HepG2 (cell line): ENCODE results near the gene STC2. TPM values are rescaled to one million over a fixed set of nuclear protein-coding genes. Genes with fewer than 3 reads are reported as not detected.
A peak's percentile ranks its signal among the peaks of the same experiment; 100 is the strongest.

Source experiments
- AGO1 ChIP-seq: fragments of 200-400 bp; formaldehyde crosslinking; IDR thresholded peaks from 2 replicates; pipeline ENCODE4 v1.6.1; 2017; ENCODE audit warnings: mild to moderate bottlenecking, low read depth, low read length, moderate library complexity; ENCODE audit not compliant: poor library complexity, severe bottlenecking
- CENPT ChIP-seq: sonication (generic); formaldehyde crosslinking; IDR thresholded peaks from 2 replicates; pipeline ENCODE4 v1.8.0; 2022; ENCODE audit warnings: low read depth, mild to moderate bottlenecking, moderate library complexity, missing genetic modification reagents
- ELF1 ChIP-seq: sonication (generic); formaldehyde crosslinking; IDR thresholded peaks from 2 replicates; pipeline ENCODE4 v1.4.0; 2020; ENCODE audit warnings: missing genetic modification reagents
- FOSL2 ChIP-seq: sonication (generic); formaldehyde crosslinking; IDR thresholded peaks from 2 replicates; pipeline ENCODE4 v1.4.0; 2020; ENCODE audit warnings: missing genetic modification reagents
- MED8 ChIP-seq: sonication (generic); formaldehyde crosslinking; IDR thresholded peaks from 2 replicates; pipeline ENCODE4 v1.8.1; 2023; ENCODE audit warnings: mild to moderate bottlenecking, missing genetic modification reagents; ENCODE audit not compliant: insufficient replicate concordance
- MEIS2 ChIP-seq: sonication (generic); formaldehyde crosslinking; IDR thresholded peaks from 2 replicates; pipeline ENCODE4 v1.9.0; 2021; ENCODE audit warnings: mild to moderate bottlenecking, missing genetic modification reagents
- MYC ChIP-seq: sonication (generic); formaldehyde crosslinking; IDR thresholded peaks from 2 replicates; pipeline ENCODE4 v1.9.0; 2021; ENCODE audit warnings: missing genetic modification reagents, borderline replicate concordance
- RFXANK ChIP-seq: IDR thresholded peaks from 2 replicates; pipeline ENCODE4 v1.6.1; 2016
- WIZ ChIP-seq: sonication (generic); formaldehyde crosslinking; IDR thresholded peaks from 2 replicates; pipeline ENCODE4 v1.5.1; 2020; ENCODE audit warnings: mild to moderate bottlenecking, missing genetic modification reagents
- ZFP36L2 ChIP-seq: sonication (generic); formaldehyde crosslinking; IDR thresholded peaks from 2 replicates; pipeline ENCODE4 v1.4.0; 2020; ENCODE audit warnings: missing genetic modification reagents
- ZHX1 ChIP-seq: sonication (generic); formaldehyde crosslinking; IDR thresholded peaks from 2 replicates; pipeline ENCODE4 v1.8.1; 2022; ENCODE audit warnings: low read depth, mild to moderate bottlenecking, missing genetic modification reagents
- ZNF230 ChIP-seq: sonication (generic); formaldehyde crosslinking; IDR thresholded peaks from 2 replicates; pipeline ENCODE4 v1.4.0; 2020; ENCODE audit warnings: mild to moderate bottlenecking, missing genetic modification reagents
- ZNF326 ChIP-seq: sonication (generic); formaldehyde crosslinking; IDR thresholded peaks from 2 replicates; pipeline ENCODE4 v1.4.0; 2020; ENCODE audit warnings: missing genetic modification reagents, borderline replicate concordance
- ZNF33B ChIP-seq: sonication (generic); formaldehyde crosslinking; IDR thresholded peaks from 2 replicates; pipeline ENCODE4 v1.5.1; 2020; ENCODE audit warnings: mild to moderate bottlenecking, missing genetic modification reagents
- ZNF496 ChIP-seq: sonication (generic); formaldehyde crosslinking; IDR thresholded peaks from 2 replicates; pipeline ENCODE4 v1.8.1; 2023; ENCODE audit warnings: mild to moderate bottlenecking, moderate library complexity, missing genetic modification reagents; ENCODE audit not compliant: insufficient replicate concordance
- ZNF615 ChIP-seq: sonication (generic); formaldehyde crosslinking; IDR thresholded peaks from 2 replicates; pipeline ENCODE4 v1.5.0; 2020; ENCODE audit warnings: mild to moderate bottlenecking, missing genetic modification reagents, borderline replicate concordance
- ZNF775 ChIP-seq: sonication (generic); formaldehyde crosslinking; IDR thresholded peaks from 2 replicates; pipeline ENCODE4 v1.4.0; 2020; ENCODE audit warnings: missing genetic modification reagents, mild to moderate bottlenecking, moderate library complexity, borderline replicate concordance
- polyA plus RNA-seq, 8 experiments: library from polyadenylated mRNA; depleted of rRNA in 3 of 8; stranded (reverse) in 7 of 8; unstranded in 1 of 8; fragments of >200 nt; fragmentation: Illumina TruSeq in 4 of 8; extraction: Trizol in 4 of 8; gene quantifications; 2 replicates each; pipeline versions ENCODE4 v1.2.1 to v1.2.3, GENCODE V29; 2011 to 2016; ENCODE audit warnings: low read depth in 4 of 8, missing spikeins in 1 of 8, mixed read lengths in 1 of 8; ENCODE audit not compliant: insufficient read depth in 1 of 8
- total RNA-seq, 5 experiments: library from RNA; depleted of rRNA; stranded (reverse); fragments of >200 nt; fragmentation: Illumina TruSeq; extraction: Trizol; gene quantifications; 2 replicates each; pipeline ENCODE4 v1.2.3, GENCODE V29; 2016; ENCODE audit warnings: low read depth in 1 of 5
- TF ChIP-seq, protein P1 (sequence below): fragments of 450-650 bp; IDR thresholded peaks from 2 replicates; pipeline ENCODE4 v1.6.1; 2017; ENCODE audit warnings: mild to moderate bottlenecking
- TF ChIP-seq, protein P2 (sequence below): sonication (generic); formaldehyde crosslinking; IDR thresholded peaks from 2 replicates; pipeline ENCODE4 v1.8.1; 2023; ENCODE audit warnings: mild to moderate bottlenecking, missing genetic modification reagents, borderline replicate concordance
- TF ChIP-seq, protein P3 (sequence below): IDR thresholded peaks from 2 replicates; pipeline ENCODE4 v1.6.1; 2016

The STC2 gene
- total and polyA plus RNA-seq, 2 of the 13 experiments (the other 11 are each of a cell fraction or from before 2014, with no cell fraction given), result 27.1 to 69.2 TPM

DNA sequence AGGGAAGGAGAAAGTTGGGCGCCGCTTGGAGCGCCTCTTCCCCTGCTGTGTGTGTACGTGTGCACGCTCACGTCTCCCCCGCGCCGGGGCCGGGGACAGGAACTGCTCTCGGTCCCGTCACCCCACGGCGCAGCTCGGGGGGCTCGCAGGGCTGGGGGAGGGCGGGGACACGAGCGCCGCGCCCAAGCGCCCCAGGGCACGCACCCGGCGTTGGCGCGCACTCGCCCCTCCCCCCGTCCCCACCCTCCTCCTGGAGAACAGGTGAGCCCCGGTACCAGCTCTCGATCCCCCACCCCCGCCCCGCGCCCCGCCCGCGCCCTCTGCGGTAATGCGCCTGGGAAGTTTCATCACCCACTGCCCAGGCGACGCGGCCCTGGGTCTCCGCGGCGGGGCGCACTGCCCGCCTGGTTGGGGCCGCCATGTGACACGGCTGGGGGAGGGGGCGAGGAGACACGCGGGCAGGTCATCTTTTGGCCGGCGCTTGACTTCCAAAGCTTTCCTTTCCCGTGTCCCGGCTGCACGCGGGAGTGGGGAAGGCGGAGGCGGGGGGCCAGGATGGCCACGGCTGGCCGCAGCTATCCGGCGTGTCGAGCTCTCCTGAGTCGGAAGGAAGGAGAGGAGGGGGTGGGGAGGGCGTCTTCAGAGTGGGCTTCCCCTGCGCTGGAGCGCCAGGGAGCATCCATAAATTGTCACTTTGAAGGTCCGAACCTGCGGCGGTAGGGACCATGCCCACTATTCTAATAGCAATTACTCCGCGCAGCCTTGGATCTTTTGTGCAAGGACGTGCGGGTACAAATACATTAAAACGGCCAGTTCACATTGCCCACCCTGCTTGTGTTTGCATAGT, 1.5 kb upstream of the STC2 start (continued):
- TF ChIP-seq ZHX1 (CRISPR knock-in tag), result peak; percentile 68; the same call in 1 of the 2 replicates
- no peak for TF ChIP-seq WIZ (CRISPR knock-in tag)
- no peak for TF ChIP-seq ZNF230 (CRISPR knock-in tag)
- no peak for TF ChIP-seq MED8 (CRISPR knock-in tag)
- no peak for TF ChIP-seq MEIS2 (CRISPR knock-in tag)
- TF ChIP-seq ZFP36L2, result no peak
- TF ChIP-seq ZNF775, result no peak
- TF ChIP-seq, protein P1, sequence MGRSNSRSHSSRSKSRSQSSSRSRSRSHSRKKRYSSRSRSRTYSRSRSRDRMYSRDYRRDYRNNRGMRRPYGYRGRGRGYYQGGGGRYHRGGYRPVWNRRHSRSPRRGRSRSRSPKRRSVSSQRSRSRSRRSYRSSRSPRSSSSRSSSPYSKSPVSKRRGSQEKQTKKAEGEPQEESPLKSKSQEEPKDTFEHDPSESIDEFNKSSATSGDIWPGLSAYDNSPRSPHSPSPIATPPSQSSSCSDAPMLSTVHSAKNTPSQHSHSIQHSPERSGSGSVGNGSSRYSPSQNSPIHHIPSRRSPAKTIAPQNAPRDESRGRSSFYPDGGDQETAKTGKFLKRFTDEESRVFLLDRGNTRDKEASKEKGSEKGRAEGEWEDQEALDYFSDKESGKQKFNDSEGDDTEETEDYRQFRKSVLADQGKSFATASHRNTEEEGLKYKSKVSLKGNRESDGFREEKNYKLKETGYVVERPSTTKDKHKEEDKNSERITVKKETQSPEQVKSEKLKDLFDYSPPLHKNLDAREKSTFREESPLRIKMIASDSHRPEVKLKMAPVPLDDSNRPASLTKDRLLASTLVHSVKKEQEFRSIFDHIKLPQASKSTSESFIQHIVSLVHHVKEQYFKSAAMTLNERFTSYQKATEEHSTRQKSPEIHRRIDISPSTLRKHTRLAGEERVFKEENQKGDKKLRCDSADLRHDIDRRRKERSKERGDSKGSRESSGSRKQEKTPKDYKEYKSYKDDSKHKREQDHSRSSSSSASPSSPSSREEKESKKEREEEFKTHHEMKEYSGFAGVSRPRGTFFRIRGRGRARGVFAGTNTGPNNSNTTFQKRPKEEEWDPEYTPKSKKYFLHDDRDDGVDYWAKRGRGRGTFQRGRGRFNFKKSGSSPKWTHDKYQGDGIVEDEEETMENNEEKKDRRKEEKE, result no peak
- TF ChIP-seq RFXANK (CRISPR knock-in tag), result no peak
- TF ChIP-seq ZNF326, result no peak
- TF ChIP-seq AGO1, result no peak
- no peak for TF ChIP-seq ELF1 (CRISPR knock-in tag)
- TF ChIP-seq CENPT, result no peak
- no peak for TF ChIP-seq ZNF496
- TF ChIP-seq ZNF615 (CRISPR knock-in tag), result no peak
- TF ChIP-seq, protein P2, sequence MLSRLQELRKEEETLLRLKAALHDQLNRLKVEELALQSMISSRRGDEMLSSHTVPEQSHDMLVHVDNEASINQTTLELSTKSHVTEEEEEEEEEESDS (CRISPR knock-in tag), result no peak
- TF ChIP-seq ZNF33B (CRISPR knock-in tag), result 0 out of 2 replicates have a peak, but pooled peaks have one; percentile 52
- peak; percentile 99 for TF ChIP-seq MYC (CRISPR knock-in tag)
- TF ChIP-seq, protein P3, sequence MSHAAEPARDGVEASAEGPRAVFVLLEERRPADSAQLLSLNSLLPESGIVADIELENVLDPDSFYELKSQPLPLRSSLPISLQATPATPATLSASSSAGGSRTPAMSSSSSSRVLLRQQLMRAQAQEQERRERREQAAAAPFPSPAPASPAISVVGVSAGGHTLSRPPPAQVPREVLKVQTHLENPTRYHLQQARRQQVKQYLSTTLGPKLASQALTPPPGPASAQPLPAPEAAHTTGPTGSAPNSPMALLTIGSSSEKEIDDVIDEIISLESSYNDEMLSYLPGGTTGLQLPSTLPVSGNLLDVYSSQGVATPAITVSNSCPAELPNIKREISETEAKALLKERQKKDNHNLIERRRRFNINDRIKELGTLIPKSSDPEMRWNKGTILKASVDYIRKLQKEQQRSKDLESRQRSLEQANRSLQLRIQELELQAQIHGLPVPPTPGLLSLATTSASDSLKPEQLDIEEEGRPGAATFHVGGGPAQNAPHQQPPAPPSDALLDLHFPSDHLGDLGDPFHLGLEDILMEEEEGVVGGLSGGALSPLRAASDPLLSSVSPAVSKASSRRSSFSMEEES (CRISPR knock-in tag), result peak; percentile 95
- peak; percentile 57 for TF ChIP-seq FOSL2 (CRISPR knock-in tag)
